ENCODE data around the gene SLC35D3. TPM values are rescaled to one million over a fixed set of nuclear protein-coding genes. Genes with fewer than 3 reads are reported as not detected.

Gene SLC35D3
- total RNA-seq, 1 experiment from 2014 or later, result not detected

DNA sequence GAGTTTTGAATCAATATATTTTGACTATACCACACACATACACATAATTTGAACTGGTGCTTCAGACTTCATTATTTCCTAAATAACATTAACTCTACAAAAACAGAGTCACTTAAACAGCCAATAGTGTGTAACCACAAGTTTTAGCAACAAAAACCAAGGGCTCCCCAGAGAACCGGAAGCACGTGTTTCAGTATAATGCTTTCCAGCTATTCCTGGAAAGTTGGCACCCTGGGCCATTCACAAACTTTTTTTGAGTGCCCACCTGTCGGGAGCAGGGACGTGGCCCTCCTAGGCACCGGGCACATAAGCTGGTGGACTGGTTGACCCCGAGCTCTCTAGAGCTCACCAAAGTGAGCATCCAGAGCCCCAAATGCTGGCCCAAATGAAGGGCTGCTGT, 1.9 kb upstream of the SLC35D3 start:
- ATAC-seq, result no peak
- ChIA-PET CTCF (no interaction called here), RAD21 (ENCODE audit: low non-redundant PET in 1 of 2, low total read pairs in 2 of 2, uncharacterized antibody in 2 of 2, unreplicated experiment in 2 of 2) (no interaction called here), POLR2A (no interaction called here)
- Histone ChIP-seq H3K9ac (ENCODE audit: low read length) (no peak overlapping the region), H2AFZ (ENCODE audit: low read depth, low read length, poor library complexity, severe bottlenecking) (no peak overlapping the region), H3K79me2 (ENCODE audit: insufficient read depth, low read length) (no peaks in the 10 kb centered on the region), H3K9me3 (ENCODE audit: control insufficient read depth in 1 of 2, insufficient read depth in 1 of 2, low read depth in 1 of 2, low read length in 2 of 2) (no peaks in the 10 kb centered on the region), H3K27ac (ENCODE audit: low read depth, low read length) (no peak overlapping the region), H3K9me2 (ENCODE audit: insufficient read depth) (no peaks in the 10 kb centered on the region), H3K4me2 (ENCODE audit: low read length) (no peak overlapping the region), H3K27me3 (ENCODE audit: insufficient read depth, low read length) (no peaks in the 10 kb centered on the region), H4K20me1 (ENCODE audit: insufficient read depth) (no peaks in the 10 kb centered on the region), H3K4me3 (replicated peaks in 1 of 2; ENCODE audit: low read depth in 1 of 2, low read length in 2 of 2) (no peak overlapping the region), H3K4me1 (ENCODE audit: control insufficient read depth in 1 of 2, insufficient read depth in 2 of 2, low read length in 2 of 2) (no peaks in the 10 kb centered on the region), H3K36me3 (ENCODE audit: control insufficient read depth in 1 of 2, insufficient read depth in 2 of 2, low read length in 2 of 2) (no peaks in the 10 kb centered on the region)
- intact Hi-C loops (cut with micrococcal nuclease), result no loop called here
- BruUV-seq (replicated peaks), result no TSS peak
- TF ChIP-seq TCF7L2 (IDR thresholded peaks at IDR 0.05; ENCODE audit: borderline replicate concordance, extremely low read depth, insufficient read depth, insufficient read length) (no peak), EZH2 (IDR thresholded peaks at IDR 0.05) (no peak), SIN3A (IDR thresholded peaks at IDR 0.05; ENCODE audit: low read depth) (no peak), JUND (IDR thresholded peaks at IDR 0.05) (no peak), SRF (IDR thresholded peaks at IDR 0.05; ENCODE audit: low read depth) (no peak), ZFX (IDR thresholded peaks at IDR 0.05) (no peak), SP1 (IDR thresholded peaks at IDR 0.05; ENCODE audit: low read depth) (no peak), YY1 (IDR thresholded peaks at IDR 0.05; ENCODE audit: extremely low read depth, insufficient replicate concordance, low read depth, low read length) (no peak)
- TF ChIP-seq, protein P1, sequence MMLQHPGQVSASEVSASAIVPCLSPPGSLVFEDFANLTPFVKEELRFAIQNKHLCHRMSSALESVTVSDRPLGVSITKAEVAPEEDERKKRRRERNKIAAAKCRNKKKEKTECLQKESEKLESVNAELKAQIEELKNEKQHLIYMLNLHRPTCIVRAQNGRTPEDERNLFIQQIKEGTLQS (IDR thresholded peaks at IDR 0.05), result no peak
- TF ChIP-seq, protein P2, sequence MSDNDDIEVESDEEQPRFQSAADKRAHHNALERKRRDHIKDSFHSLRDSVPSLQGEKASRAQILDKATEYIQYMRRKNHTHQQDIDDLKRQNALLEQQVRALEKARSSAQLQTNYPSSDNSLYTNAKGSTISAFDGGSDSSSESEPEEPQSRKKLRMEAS (IDR thresholded peaks at IDR 0.05), result no peak
- TF ChIP-seq, protein P3, sequence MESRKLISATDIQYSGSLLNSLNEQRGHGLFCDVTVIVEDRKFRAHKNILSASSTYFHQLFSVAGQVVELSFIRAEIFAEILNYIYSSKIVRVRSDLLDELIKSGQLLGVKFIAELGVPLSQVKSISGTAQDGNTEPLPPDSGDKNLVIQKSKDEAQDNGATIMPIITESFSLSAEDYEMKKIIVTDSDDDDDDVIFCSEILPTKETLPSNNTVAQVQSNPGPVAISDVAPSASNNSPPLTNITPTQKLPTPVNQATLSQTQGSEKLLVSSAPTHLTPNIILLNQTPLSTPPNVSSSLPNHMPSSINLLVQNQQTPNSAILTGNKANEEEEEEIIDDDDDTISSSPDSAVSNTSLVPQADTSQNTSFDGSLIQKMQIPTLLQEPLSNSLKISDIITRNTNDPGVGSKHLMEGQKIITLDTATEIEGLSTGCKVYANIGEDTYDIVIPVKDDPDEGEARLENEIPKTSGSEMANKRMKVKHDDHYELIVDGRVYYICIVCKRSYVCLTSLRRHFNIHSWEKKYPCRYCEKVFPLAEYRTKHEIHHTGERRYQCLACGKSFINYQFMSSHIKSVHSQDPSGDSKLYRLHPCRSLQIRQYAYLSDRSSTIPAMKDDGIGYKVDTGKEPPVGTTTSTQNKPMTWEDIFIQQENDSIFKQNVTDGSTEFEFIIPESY (IDR thresholded peaks at IDR 0.05; ENCODE audit: extremely low read depth, insufficient replicate concordance, low read length), result no peak
- DNase-seq (ENCODE audit: low read depth, low spot score), result no peak

Data from HCT116 (cell line).